ENCODE measurements around the gene ETV4.
A peak's percentile ranks its signal among the peaks of the same experiment; 100 is the strongest.

ETV4 gene

DNA sequence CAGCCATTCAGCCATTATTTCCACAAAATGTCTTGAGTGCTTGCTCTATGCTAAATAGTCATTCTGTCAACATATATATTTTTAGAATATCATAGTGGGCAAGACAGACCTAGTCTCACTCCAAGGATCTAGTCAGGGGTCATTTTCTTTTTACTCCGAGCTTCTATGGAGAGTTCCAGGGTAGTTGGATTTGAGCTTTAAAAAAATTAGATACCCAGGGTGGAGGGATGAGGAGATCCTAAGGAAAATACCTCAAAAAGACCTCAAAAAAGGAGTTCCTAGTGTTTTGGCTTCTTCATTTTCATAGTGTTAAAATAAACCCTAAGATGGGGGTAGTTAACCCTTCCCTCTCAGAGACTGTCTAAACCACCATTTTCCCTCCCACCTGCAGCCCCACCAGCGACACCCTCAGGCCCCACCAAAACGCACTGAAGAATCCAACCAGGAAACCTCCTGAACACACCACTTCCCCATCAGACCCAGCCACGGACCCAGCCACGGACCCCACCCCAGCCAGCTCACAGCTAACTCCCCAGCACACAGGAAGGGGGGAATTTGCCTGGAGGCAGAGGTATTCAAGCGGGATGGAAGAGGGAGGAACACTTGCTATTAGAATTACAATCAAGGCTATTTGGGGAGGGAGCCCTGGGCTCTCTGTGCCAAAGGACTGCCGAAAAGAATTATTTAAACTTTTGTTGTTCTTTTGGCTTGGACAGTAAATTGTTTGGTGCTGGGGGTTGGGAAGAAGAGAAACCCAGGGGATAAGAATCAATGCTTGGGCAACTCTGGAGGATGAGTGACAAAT, 2.2 kb downstream of the ETV4 start:
- peak; percentile 29 for DNase-seq (ENCODE audit: low read depth, low spot score)

DNA sequence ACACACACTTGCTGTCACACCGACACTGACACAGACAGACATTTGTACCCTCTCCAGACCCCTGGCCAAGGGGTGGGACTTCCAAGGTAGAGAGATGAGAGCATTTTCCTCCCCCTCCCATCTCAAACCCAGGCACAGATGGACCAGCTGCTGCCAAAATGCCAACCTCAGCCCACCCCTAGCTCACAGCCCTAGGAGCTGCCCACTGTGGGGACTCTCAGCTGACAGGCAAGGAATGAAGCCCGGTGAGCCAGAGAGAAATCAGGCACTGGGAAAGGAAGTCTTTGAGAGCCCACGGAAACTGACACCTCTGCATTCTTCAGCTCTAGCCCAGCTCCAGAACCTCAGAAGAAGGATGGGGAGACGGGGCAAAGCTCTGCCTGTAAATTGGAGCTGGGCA, 2.8 kb downstream of the ETV4 start:
- no peak for DNase-seq (ENCODE audit: low read depth, low spot score)

DNA sequence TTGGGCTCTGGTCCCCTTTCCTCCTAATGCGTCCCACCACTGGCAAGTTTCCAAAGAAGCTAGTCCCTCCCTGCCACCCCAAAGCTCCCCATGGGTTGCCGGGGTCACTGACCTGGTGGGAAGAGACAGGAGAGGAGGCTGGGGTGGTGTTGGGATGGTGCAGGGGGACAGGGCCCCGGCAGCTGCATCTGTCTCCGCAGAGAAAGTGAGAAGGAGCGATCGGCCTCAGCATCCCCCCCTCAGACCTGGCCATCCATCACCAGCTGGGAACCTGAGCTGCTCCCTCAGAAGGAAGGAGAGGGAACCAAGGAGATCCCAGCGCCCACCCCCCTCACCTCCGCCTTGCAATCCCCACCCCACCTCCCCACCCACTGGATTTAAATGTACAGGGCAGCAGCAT, 3.3 kb downstream of the ETV4 start:
- no peak for DNase-seq (ENCODE audit: low read depth, low spot score)

GRCh38 chr17:43540821-43541674, 5.1 kb downstream of the ETV4 start:
- DNase-seq (ENCODE audit: low read depth, low spot score): no peak

DNA sequence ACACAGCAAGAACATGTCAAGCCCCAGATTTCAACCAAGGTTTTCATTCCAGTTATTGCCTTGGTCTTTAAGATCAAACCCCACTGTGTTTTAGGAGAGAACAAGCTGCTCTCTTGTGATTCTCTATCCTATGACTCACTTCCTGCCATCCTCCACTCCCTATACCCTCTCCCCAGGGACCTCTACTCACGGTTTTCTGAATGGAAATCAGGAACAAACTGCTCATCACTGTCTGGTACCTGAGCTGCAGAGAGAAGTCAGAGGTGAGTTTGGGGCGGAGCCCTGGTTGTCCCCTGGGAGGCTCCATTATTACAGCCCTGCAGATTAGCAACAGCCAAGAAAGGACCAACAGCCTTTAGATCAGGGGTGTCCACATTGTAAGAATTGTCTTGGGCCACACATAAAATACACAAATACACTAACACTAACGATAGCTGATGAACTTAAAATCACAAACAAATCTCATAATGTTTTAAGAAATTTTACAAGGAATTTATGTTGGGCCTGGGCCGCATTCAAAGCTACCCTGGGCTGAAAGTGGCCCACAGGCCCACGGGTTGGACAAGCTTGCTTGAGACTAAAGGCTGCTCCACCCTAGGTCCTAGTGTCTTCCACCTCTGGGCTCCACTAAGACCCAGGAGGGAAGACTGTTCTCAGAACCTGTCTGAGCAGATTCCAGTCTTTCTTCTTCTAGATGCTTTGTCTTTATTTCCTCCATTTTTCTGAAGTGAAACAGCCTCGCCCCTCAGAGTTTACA, 9.7 kb downstream of the ETV4 start:
- DNase-seq (ENCODE audit: low read depth, low spot score): no peak

GRCh38 chr17:43534909-43535308, 11.2 kb downstream of the ETV4 start:
- no peak for DNase-seq (ENCODE audit: low read depth, low spot score)

DNA sequence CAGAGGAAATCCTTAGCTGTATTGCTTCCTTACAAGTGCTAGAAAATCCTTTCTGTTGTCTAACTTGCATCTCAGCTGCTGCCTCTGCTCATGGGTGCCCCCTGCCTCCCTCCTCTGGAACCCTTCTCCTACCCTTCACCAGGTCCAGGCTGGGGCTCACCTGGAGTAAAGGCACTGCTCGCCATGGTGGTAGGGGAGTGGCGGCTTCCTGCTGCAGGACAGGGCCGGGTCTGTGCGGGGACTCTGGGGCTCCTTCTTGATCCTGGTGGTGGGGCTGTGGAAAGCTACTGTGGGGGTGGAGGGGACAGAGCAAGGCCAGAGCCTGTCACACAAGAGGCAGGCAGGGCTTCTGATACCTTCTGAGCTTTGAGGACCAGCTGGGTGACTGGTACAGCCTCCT, 12.4 kb downstream of the ETV4 start:
- DNase-seq (ENCODE audit: low read depth, low spot score): no peak

- DNase-seq (ENCODE audit: low read depth, low spot score): no peak
These were observed 13.6 kb downstream of the ETV4 start for GRCh38 chr17:43532581-43532980.

GRCh38 chr17:43531955-43532354, 14.2 kb downstream of the ETV4 start:
- no peak for DNase-seq (ENCODE audit: low read depth, low spot score)

DNA sequence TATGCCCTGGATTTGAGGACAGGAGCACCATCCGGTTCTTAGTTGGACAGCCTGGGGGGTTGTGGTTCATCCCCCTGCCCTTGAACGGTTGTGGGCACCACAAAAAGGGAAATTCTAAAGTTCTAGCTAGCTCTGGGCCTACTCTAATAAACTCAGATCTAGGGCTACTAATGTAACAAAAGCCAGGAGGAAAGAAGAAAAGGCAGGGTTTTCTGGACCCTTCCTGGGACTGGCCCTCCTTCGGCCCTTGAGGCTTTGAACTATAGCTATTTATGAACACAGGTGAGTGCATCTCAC, 15.1 kb downstream of the ETV4 start:
- DNase-seq (ENCODE audit: low read depth, low spot score): no peak

- peak; percentile 98 for DNase-seq (ENCODE audit: low read depth, low spot score)
These were observed 15.7 kb downstream of the ETV4 start for GRCh38 chr17:43530288-43531081.

DNA sequence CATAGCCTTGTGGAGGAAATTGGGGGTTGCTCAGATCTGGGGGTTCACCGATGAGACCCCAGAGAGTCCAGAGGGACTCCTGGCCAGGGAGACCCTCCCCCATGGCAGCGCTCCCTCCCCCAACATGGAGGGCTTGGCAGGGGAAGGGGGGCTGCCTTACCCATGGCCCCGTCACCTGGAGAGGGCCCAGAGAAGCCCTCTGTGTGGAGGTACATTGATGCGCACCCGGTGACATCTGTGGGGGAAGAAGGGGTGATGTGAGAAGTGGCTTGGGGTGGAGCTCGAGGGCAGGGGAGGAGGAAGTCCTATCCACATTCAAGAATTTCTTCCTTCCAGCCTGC, 16.2 kb downstream of the ETV4 start:
- DNase-seq (ENCODE audit: low read depth, low spot score): no peak

GRCh38 chr17:43528988-43529814, 16.9 kb downstream of the ETV4 start:
- no peak for DNase-seq (ENCODE audit: low read depth, low spot score)

- no peak for DNase-seq (ENCODE audit: low read depth, low spot score)
These were observed 17.7 kb downstream of the ETV4 start for GRCh38 chr17:43528319-43528987.

DNA sequence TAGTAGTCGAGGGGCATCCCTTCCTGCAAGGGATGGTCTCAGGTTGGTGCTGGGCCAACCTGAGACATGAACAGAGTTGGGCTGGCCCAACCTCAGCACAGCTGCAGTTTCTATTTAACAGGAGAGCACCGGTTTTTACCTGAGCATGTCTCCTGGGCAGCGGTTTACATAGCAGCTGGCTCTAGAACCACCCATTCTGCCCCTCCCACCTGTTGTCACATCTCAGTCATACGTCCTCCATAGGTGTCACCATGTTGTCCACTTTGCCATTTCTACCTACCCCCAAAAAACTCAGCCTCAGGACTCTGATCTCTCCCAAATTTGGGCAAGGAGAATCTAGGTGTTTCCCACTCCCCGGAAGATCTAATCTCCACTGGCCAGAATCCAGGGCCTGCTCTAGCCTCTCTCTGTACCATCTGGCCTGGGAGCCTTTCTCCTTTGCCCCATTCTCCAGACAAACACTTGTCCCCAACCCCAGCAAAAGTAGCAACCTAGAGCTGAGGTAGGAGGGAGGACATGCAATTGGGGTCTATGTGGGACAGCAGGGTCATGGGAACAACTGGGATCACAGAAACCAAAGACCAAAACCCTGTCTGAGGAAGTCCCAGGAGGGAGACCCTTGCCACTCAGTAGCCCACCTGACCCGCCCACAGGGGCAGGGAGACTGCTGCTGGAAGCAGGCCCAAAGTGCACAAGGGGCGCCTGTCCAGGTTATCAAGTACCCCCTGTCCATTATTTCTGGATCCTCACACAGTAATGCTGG, 19.1 kb downstream of the ETV4 start:
- no peak for DNase-seq (ENCODE audit: low read depth, low spot score)

- DNase-seq (ENCODE audit: low read depth, low spot score): no peak
These were observed 21.1 kb downstream of the ETV4 start for GRCh38 chr17:43524945-43525575.

GRCh38 chr17:43521389-43521788, 24.8 kb downstream of the ETV4 start:
- DNase-seq (ENCODE audit: low read depth, low spot score): no peak

GRCh38 chr17:43517615-43518386, 28.3 kb downstream of the ETV4 start:
- DNase-seq (ENCODE audit: low read depth, low spot score): peak; percentile 74

Data from astrocyte of the hippocampus (primary cell).